Heart right ventricle (tissue), 16 donors: ENCODE measurements around the gene CNOT2. TPM values are rescaled to one million over a fixed set of nuclear protein-coding genes. Genes with fewer than 3 reads are reported as not detected.

ENCODE experiments used
- ATAC-seq, 8 donors: fragments of 200-7000 bp; cut with Tn5 transposase; one replicate each; pipeline ENCODE4 v1.9.1; 2020; ENCODE audit warnings: mild to moderate bottlenecking in 8 of 8, moderate library complexity in 8 of 8, moderate number of reproducible peaks in 1 of 8
- DNase-seq, 2 donors: peaks; one replicate each; pipeline ENCODE4 v3.0.0-alpha.2; 2020
- H3K27ac ChIP-seq, 10 donors: fragments of 200-600 bp; sonication (generic) in 2 of 10; one replicate each; pipeline versions ENCODE4 v1.5.0 to v1.8.0; 2020 to 2022; ENCODE audit warnings: mild to moderate bottlenecking in 3 of 10
- H3K27me3 ChIP-seq, 7 donors: fragments of 200-600 bp; one replicate each; pipeline ENCODE4 v1.8.0; 2021 to 2022; ENCODE audit warnings: mild to moderate bottlenecking in 2 of 7
- H3K36me3 ChIP-seq, 9 donors: fragments of 200-600 bp; sonication (generic) in 1 of 9; one replicate each; pipeline versions ENCODE4 v1.5.0 to v1.8.0; 2020 to 2022; ENCODE audit warnings: mild to moderate bottlenecking in 2 of 9
- H3K4me1 ChIP-seq, 9 donors: fragments of 200-600 bp; sonication (generic) in 1 of 9; one replicate each; pipeline versions ENCODE4 v1.5.0 to v1.8.0; 2020 to 2022; ENCODE audit warnings: mild to moderate bottlenecking in 4 of 9
- H3K4me3 ChIP-seq, 10 donors: fragments of 200-600 bp; sonication (generic) in 2 of 10; one replicate each; pipeline versions ENCODE4 v1.5.0 to v1.8.0; 2020 to 2022; ENCODE audit warnings: mild to moderate bottlenecking in 7 of 10, moderate library complexity in 2 of 10
- H3K9me3 ChIP-seq, 11 donors: fragments of 200-600 bp in 10 of 11; sonication (generic) in 2 of 11; one replicate each; pipeline versions ENCODE4 v1.5.0 to v1.8.0; 2013 to 2022; ENCODE audit warnings: mild to moderate bottlenecking in 2 of 11, control low read depth in 1 of 11, moderate library complexity in 1 of 11
- CTCF ChIP-seq, 9 donors: fragments of 200-600 bp; sonication (generic) in 2 of 9; IDR thresholded peaks; one replicate each; pipeline versions ENCODE4 v1.5.0 to v1.8.0; 2021 to 2022; ENCODE audit warnings: antibody characterized with exemption in 9 of 9, mild to moderate bottlenecking in 5 of 9, moderate library complexity in 1 of 9
- WGBS, 2 donors: extraction: QIAGEN DNeasy Blood & Tissue Kit; methylation state at CpG; one replicate each; pipeline ENCODE4 v1.1.7; 2013; ENCODE audit warnings: inconsistent platforms in 1 of 2; 5-methylcytosine and 5-hydroxymethylcytosine counted together
- intact Hi-C, 10 donors: fragments of 100-400 bp; cut with DNase I; formaldehyde crosslinking; loops; one replicate each; pipeline versions ENCODE4 v1.11.1 to v1.14.2; 2022
- polyA plus RNA-seq, 2 donors: library from polyadenylated mRNA; stranded (reverse); fragments of 200-250 nt; gene quantifications; one replicate each; pipeline ENCODE4 v1.2.3, GENCODE V29; 2013
- total RNA-seq, 10 donors: library from RNA; stranded (reverse); fragmentation: NEBNext Ultra II Directional in 3 of 10; extraction: Animal tissue kit (Norgen Biotek cat#: 25700) in 3 of 10; gene quantifications; one replicate each; pipeline versions ENCODE4 v1.2.1 to v1.2.4, GENCODE V29; 2021 to 2023
- donor health status: Arrhythmogenic right ventricular cardiomyopathy.
- donor health status: ischemic (EF 13 %, LVEDD 7.1; RV severe dilation, severe dysfunction).
- donor health status: healthy with polysubstance abuse.
- donor health status: DM: no; HTN: yes; CAD: no.
- donor health status: DM: no; HTN: no; CAD: no.
- donor health status: ischemic (EF 25% LVEDD 6.9; RV normal size, moderate dysfunction).
- donor health status: ischemic (EF 25% LVEDD 5.7; RV mildly dilated, moderate dysfunction).
- donor health status: healthy.
- donor health status: DM: yes; HTN: yes; CAD: no.
- donor health status: Ischemic cardiomyopathy.
- donor health status: ischemic (EF 35%, LVEDD 5.7; RV mildly dilated, moderate dysfunction).
- donor health status: nonischemic (EF 11% LVEDD 7.7; RV severe dilation, severe dysfunction).
- donor health status: DM: yes; HTN: yes; CAD: no.
- donor health status: PGD.
- donor health status: ischemic (EF 29% LVEDD 5.4; RV normal size, mild dysfunction).
- donor health status: nonischemic (EF 23%, LVEDD 6.1; RV moderate dilation, normal function).

Gene CNOT2
- total and polyA plus RNA-seq, 12 donors: 17.6 to 43.0 (median 35.0) TPM

- Histone ChIP-seq H3K4me1 (peaks cover 0 to 38% (median 16%) of the 10 kb centered on the region in 9 donors), H3K9me3 (peaks cover 0 to 13% (median 0%) of the 10 kb centered on the region in 11 donors), H3K27ac (no peak overlapping the region), H3K36me3 (peaks cover 0 to 3% (median 0%) of the 10 kb centered on the region in 9 donors), H3K27me3 (no peaks in the 10 kb centered on the region), H3K4me3 (no peak overlapping the region)
- DNase-seq: no peak
- intact Hi-C loops: no loop called here
- 85 to 88% methylated on average over 6 of the region's 6 CpGs for WGBS, 2 donors
- TF ChIP-seq CTCF (IDR thresholded peaks at IDR 0.05): no peak
- ATAC-seq: no peak
These were observed 21.0 kb downstream of the CNOT2 start for GRCh38 chr12:70264067-70264867.

GRCh38 chr12:70265132-70265531, 21.9 kb downstream of the CNOT2 start:
- 77 to 88% methylated on average over 1 of the region's 1 CpG for WGBS, 2 donors
- ATAC-seq: no peak
- no peak for DNase-seq
- H3K27me3 ChIP-seq: no peaks in the 10 kb centered on the region
- peaks cover 0 to 13% (median 0%) of the 10 kb centered on the region in 11 donors for H3K9me3 ChIP-seq
- peaks cover 0 to 3% (median 0%) of the 10 kb centered on the region in 9 donors for H3K36me3 ChIP-seq
- TF ChIP-seq CTCF (IDR thresholded peaks at IDR 0.05): no peak
- peaks cover 0 to 47% (median 25%) of the 10 kb centered on the region in 9 donors for H3K4me1 ChIP-seq
- intact Hi-C loops: no loop called here
- no peak overlapping the region for H3K27ac ChIP-seq
- no peak overlapping the region for H3K4me3 ChIP-seq

GRCh38 chr12:70267550-70267949, 24.3 kb downstream of the CNOT2 start:
- TF ChIP-seq CTCF (IDR thresholded peaks at IDR 0.05): no peak
- Histone ChIP-seq H3K9me3 (peaks cover 0 to 7% (median 0%) of the 10 kb centered on the region in 11 donors), H3K27me3 (no peaks in the 10 kb centered on the region), H3K4me3 (no peak overlapping the region), H3K27ac (no peak overlapping the region), H3K4me1 (peaks cover 0 to 63% (median 47%) of the 10 kb centered on the region in 9 donors), H3K36me3 (peaks cover 0 to under 1% (median 0%) of the 10 kb centered on the region in 9 donors)
- 71 to 80% methylated on average over 1 of the region's 1 CpG for WGBS, 2 donors
- DNase-seq (no peak), ATAC-seq (no peak)
- intact Hi-C loops: no loop called here

- Histone ChIP-seq H3K36me3 (no peaks in the 10 kb centered on the region), H3K4me3 (no peak overlapping the region), H3K9me3 (no peaks in the 10 kb centered on the region), H3K27me3 (no peaks in the 10 kb centered on the region), H3K27ac (no peak overlapping the region), H3K4me1 (peaks cover 0 to 71% (median 49%) of the 10 kb centered on the region in 9 donors)
- intact Hi-C loops: no loop called here
- 74 to 78% methylated on average over 2 of the region's 2 CpGs for WGBS, 2 donors
- no peak for TF ChIP-seq CTCF (IDR thresholded peaks at IDR 0.05)
- ATAC-seq: no peak
- DNase-seq: no peak
These were observed 25.7 kb downstream of the CNOT2 start for GRCh38 chr12:70268972-70269371.
